ENCODE results near the gene SLC24A3.

The SLC24A3 gene

DNA sequence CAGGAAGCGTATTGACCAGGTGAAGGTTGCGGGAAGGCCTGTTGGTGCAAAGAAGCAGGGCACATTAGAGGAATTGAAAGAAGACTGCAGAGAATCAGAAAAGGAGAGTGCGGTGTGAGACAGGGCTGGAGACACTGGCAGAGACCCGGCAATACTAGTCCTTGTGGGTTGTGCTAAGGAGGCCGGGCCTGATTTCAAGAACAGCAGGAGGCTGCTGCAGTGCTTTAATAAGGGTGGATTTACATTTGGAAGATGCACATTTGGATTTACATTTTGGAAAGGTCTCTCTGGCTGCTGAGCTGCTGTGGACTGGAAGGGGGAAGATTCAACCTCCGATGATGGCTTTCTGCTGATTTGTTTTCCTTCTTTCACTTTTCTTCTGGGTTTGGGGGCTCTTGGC, 167.8 kb downstream of the SLC24A3 start:
- in situ Hi-C loops (cut with HindIII; ENCODE audit: low sequenced_read_pairs) = no loop called here

DNA sequence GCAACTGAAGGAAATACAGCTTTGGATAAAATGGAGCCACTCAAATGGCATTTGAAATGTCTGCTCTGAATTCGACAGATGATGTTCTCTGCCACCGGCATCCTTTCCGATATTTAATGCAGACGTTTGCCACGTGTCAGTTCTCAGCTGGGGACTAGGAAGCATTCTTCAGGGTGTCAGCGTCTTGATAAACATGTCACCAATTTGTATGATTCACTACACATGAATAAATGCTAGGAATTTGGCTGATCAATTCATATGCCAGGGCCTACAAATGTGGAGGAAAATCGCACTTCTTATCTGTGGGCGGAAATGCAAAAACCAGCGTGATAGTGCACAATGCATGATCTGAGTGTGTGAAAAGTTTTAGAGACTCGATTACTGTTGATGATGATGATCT, 169.5 kb downstream of the SLC24A3 start:
- in situ Hi-C loops (cut with HindIII; ENCODE audit: low sequenced_read_pairs) = no loop called here

DNA sequence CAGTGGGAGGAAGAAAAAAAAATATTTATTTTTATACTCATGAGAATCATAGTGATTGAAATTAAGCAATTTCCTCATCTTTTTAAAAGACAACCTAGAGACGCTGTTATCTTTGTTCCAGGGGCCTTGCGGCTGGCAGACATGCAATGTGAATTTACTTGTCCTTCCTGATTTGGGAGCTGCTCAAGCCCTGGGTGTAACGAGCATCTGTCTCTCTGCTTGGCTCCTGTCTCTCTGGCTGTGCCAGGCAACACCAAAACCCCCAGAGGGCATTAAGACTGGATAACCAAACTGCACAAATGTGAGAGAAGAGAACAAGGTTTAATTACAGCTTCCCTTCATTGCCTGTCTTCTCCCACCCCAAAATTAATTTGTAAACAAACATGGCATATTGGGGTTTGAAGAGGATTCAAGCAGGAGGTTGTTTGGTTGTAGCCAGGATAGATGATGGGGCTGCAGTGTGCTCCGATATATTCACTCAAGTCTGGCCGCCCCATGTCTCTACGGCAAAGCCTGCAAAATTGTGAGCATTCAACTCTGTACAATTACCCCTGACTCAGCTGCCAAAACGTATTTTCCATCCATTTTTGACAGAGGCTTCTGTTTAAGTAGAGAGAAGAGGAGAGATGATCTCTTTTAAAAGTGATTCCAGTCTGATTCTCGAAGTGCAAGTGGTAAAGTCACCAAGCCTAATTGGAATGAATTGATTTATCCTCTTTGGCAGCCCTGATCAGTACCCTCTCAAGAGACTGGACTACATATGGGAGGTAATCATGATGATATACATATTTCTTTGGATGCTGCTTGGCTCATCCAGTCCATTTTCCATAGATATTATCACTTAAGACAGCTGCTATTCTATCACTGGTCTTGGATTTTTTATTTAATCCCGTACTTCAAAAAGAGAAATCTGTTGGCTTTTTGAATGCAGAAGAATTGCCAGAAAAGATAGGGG, 170.2 kb downstream of the SLC24A3 start:
- in situ Hi-C loops (cut with HindIII; ENCODE audit: low sequenced_read_pairs) = no loop called here

DNA sequence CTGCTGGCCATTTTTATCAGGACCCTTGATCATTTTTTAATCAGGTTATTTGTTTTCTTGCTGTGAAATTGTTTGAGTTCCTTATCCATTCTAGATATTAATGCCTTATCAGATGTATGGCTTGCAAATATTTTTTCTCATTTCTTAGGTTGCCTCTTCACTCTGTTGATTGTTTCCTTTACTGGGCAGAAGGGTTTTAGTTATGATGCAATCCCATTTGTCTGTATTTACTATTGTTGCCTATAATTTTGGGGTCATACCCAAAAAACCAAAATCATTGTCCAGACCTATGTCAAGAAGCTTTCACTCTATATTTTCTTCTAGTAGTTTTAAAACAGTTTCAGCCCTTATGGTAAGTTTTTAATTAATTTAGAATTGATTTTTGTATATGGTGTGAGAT, 172.5 kb downstream of the SLC24A3 start:
- in situ Hi-C loops (cut with HindIII; ENCODE audit: low sequenced_read_pairs) = no loop called here

DNA sequence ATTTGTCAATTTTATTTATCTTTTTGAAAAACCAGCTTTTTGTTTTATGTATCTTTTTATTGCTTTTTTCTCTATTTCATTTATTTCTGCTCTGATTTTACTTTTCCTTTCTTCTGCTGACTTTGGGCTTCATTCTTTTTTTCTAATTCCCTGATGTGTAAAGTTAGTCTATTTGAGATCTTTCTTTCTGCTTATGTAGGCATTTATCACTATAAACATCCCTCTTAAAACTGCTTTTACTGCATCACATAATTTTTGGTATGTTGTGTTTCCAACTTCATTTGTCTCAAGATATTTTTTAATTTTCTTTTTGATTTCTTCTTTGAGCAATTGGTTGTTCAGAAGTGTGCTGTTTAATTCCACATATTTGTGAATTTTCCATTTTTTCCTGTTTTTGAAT, 174.8 kb downstream of the SLC24A3 start:
- in situ Hi-C loops (cut with HindIII; ENCODE audit: low sequenced_read_pairs) = no loop called here

DNA sequence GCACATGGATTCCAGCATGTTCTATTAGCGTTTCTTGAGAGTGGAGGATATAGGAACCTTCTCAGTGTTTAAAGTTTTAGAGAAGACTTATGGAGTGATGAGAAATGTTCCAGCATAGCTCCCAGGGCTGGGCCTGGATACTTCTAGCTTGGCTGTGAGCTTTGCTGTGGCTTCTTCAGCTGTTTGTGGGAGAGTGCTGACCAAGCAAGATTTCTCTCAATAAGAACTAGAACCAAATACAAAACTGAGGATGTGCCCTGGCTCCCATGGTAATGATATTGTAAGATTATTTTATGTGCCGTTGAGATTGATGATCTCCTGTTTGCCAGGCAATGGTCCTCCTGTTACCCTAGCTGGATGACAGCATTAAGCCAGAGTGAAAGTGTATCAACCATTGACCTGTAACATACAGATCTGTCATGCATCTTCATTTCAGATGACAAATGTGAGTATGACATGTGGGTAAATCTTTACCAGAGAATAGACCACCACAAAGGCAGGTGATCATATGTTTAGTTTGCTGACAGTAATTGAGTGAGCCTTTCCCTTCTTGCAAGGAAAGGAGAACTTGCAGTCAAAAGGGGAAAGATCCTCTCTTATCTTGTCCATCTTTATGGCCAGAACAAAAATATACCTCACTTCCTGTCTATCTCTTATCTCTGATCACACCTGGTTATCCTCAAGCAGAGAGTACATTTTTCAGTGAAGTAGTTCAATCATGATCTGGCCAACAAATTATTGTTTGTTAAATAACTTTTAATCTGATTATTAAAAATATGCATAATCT, 180.1 kb downstream of the SLC24A3 start:
- in situ Hi-C loops (cut with HindIII; ENCODE audit: low sequenced_read_pairs) = no loop called here

DNA sequence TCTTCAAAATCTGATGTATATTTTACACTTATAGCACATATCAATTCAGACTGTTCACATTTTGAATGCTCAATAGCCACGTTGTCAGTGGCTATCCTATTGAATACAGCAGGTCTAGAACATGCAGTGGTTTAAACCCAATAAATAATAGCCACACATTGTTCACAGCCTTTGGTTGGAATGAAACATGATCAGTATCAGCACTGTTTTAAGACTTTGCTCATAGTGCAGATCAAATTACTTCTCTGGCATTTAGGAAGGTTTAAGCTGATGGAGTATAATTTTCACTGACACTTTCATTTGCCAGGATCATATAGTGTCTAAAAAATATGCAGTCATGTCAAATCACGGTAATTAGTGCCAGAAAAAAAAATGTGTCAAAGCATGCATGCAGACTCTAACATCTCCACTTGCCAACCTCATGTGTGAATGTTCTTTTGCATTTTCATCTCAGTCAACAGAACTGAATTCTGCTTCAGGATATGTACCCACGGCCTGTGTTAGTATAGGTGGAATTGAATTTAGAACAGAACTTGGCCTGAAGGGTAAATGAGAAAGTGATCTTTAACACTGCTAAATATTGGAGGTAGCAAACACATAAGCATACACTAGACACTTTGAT, 184.1 kb downstream of the SLC24A3 start:
- in situ Hi-C loops (cut with HindIII; ENCODE audit: low sequenced_read_pairs) = no loop called here

DNA sequence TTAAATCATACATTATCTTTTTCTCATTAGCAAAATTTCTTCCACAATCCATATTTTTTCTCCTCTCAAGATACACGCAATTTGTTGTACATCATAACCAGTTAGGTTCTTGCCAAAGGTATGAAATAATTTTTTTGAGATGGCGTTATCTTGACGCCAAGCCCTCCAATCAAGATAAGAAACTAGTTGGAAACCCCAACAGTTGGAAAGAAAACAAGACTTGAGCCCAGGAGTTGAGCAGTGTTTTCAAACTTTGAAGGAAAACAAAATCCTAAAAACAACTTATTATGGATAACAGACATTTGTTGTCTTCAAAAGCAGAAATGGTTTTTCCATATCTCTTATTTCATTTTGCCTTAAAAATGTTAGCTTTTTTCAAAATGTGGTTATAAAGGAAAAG, 184.8 kb downstream of the SLC24A3 start:
- in situ Hi-C loops (cut with HindIII; ENCODE audit: low sequenced_read_pairs) = no loop called here

DNA sequence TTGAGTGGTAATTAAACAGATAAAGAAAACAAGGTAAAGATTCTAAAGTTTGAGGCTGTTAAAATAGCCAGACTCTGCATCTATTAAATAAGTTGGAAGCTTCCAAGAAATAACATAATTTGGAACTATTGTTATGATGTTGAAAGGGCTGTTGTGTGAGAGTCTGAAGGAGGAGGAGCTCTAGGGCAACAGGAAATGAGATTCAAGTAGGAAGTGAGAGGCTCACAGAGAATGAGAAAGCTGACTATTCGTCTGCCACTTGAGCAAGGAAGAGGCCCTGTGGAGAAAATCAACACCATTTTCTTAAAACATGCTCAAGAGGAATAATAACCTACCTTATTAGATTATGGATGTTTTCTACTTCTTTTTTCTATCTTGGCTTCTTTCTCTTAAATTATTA, 185.2 kb downstream of the SLC24A3 start:
- in situ Hi-C loops (cut with HindIII; ENCODE audit: low sequenced_read_pairs) = no loop called here

DNA sequence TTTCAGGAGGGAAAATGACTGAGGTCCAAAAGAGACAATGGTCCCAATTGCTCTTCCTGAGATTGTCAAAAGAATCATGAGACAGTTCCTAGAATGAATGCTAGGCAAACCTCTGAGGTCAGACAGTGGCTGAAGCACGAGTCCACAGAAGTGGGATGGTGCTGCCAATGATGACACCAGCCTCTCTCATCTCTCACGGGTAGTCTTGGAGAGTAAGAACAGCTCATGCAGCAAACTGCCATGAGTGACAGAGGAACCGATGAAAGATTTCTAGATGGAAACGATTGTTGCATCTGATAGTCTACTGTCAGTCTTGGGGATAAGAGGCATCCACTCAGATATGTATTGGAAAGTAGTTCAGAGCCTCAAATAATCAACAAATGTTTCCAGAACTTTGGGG, 188.7 kb downstream of the SLC24A3 start:
- in situ Hi-C loops (cut with HindIII; ENCODE audit: low sequenced_read_pairs) = no loop called here

DNA sequence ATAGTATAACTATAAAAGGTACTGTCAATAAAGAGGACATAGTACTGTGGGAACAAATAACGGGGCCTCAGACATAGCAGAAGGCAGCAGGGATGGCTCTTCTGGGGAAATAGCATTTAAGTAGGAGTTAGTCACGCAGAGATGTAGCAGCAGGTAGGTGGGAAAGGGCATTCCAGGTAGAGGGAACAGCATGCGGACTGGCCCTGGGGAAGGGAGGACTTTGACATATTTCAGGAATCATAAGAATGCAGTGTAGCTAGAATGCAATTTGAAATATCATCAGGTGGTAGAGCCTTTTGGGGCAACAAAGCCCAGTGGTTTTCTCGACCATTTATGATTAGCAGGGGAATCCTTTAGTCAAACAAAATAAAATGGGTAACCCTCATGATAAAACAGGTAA, 191.1 kb downstream of the SLC24A3 start:
- in situ Hi-C loops (cut with HindIII; ENCODE audit: low sequenced_read_pairs) = no loop called here

DNA sequence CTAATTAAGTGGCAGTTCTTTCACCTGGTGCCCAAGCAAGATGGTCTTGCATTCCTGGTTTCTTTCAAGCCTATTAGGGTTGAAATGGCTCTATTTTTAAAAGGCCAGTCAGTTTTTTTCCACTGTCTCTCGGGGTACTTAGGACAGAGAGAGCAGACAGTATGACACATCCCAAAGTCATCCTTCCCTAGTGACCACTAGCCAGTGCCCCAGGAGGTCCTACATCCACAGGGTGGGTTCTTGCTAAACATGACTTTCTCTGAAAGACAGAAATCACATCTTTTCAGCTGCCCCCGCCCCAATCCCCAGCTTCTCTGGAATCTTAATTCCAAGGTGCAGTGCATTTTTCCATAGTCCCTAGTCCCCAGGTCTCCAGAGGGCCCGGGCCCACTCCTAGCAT, 192.4 kb downstream of the SLC24A3 start:
- in situ Hi-C loops (cut with HindIII; ENCODE audit: low sequenced_read_pairs) = no loop called here

DNA sequence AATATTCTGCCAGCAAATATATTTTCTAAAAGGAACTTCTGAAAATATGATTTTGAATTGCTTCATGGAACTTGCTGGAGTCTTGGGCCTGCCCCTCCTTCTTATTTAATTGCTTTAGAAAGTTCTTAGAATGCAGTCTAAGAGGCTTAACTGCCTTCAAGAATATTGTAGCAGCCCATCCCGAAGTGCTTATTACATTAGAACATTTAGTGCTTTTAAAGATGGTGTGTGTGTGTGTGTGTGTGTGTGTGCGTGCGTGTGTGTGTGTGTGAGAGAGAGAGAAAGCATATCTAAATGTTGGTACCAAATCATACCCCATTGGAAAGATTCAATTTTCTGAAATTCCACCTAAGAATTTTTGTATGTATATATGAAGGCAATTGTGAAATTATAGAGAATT, 193.5 kb downstream of the SLC24A3 start:
- in situ Hi-C loops (cut with HindIII; ENCODE audit: low sequenced_read_pairs) = no loop called here

DNA sequence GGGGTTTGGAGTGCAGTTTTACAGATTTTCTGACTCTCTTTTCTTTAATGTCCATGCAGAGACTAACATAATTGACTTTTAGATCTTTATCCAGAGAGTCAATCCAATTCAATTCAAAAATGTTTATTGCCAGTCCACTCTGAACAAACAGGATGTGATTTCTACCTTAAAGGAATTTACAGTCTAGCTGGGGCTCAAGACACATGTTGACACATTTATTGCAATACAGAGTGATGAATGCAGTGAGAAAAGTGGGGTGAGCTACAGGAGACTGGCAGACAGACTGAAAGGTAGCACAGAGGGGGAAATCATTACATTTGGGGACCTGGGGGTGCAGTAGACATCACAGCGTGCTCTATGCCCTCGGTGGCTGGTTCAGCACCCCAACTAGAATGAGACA, 193.9 kb downstream of the SLC24A3 start:
- in situ Hi-C loops (cut with HindIII; ENCODE audit: low sequenced_read_pairs) = no loop called here

DNA sequence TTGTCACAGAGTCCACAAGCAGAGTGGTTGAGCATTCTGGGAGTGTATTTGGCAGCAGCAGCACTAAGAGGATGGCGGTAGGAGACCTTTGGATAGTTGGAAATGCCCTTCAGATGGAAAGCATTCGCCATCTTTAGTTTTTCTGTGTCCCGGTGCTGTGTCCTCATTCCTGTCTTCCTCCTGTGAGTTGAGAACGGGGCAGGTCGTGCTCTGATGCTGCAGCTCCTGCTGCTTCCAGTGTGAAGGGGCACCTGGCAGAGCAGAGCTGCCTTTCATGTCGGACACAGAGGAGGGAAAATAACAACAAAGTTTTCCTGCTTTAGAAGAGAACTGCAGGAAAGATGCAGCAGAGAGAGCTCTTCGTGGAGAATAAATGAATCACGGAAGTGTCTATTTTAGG, 194.8 kb downstream of the SLC24A3 start:
- in situ Hi-C loops (cut with HindIII; ENCODE audit: low sequenced_read_pairs) = no loop called here

DNA sequence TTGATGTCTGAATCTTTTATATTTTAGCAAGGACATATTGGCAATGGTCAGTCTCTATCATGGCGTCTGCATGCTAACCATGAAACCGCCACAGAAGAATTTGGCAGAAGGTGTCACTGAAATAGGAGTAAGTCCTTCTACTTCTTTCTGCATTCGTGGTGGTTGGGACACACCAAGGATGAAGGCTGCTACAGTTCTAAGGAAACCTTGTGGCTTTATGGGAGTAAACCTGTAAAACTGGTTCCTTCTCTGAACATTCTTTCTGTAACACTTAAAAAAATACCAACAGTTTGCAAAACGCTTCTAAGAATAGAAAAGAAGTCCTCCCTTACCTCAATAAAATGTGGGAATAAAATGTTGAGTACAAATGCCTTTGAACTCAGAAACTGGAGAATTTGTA, 195.3 kb downstream of the SLC24A3 start:
- in situ Hi-C loops (cut with HindIII; ENCODE audit: low sequenced_read_pairs) = no loop called here

DNA sequence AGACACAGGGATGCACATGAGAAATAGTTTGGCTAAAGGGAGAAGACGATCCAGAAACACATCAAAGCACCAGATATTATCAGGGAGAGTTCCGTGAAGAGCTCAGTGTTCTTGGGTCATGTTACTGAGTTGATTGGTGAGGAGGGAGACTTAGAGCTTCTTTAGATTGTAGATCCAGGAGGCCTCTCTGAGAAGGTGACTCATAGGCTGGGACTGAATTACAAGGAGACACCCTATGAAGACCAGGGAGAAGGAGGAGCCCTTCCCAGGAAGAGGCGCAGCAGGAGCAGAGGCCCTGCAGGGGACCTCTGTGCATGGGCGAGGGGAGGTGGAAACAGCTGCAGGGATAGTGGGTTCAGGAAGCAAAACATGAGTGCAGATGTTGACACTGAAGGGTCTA, 196.5 kb downstream of the SLC24A3 start:
- in situ Hi-C loops (cut with HindIII; ENCODE audit: low sequenced_read_pairs) = no loop called here

DNA sequence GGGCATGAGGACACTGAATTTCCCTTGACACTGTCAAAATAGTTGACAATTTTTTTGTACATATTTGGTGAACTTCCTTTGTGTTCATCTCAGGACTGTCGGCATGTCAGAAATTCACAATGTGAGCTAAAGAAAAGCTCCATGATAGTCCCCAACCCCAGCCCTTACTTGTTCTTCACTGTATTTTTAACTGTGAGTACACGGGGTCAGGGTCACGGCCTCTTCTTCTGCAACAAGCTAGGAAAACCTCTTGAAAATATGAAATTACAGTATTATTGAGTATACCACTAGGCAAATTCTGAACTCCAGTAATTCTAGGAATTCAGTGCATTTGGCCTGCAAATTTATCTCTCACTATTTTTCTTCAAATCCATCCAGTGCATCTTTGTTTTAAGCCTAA, 199.4 kb downstream of the SLC24A3 start:
- in situ Hi-C loops (cut with HindIII; ENCODE audit: low sequenced_read_pairs) = no loop called here

DNA sequence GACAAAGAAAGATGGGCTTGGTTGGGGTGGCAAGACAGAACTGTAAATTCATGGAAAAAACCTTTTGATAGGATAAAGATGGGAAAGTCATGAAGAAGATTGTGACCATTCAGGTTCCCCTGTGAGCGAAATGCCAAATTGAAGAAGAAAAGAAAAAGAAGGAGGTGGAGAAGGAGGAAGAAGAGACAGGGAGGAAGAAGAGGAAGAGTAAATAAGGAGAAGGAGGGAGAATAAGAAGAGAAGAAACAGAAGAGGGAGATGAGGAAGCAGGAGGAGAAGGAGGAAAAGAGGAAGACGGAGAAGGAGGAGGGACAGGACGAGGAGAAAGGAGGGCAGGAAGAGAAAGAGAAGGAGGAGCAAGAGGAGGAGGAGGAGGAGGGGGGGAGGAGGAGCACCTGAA, 199.8 kb downstream of the SLC24A3 start:
- in situ Hi-C loops (cut with HindIII; ENCODE audit: low sequenced_read_pairs) = no loop called here

DNA sequence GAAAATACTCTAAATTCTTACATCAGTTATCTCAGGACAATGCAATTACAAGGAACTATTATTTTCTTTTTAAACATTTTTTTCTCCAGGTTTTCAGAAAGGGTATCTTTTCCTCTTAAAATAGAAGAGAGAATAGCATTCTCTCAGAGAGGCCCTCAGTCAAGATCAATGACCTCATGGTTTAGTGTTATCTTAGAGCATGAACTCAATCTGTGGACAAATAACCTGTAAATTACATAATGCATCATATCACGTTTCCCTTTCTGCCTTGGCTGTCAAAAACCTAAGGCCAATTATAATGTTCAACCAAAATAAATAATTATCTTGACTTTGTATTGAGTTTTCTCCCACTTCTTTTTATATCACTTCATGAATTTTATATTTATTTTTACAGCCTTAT, 202.2 kb downstream of the SLC24A3 start:
- in situ Hi-C loops (cut with HindIII; ENCODE audit: low sequenced_read_pairs) = no loop called here

DNA sequence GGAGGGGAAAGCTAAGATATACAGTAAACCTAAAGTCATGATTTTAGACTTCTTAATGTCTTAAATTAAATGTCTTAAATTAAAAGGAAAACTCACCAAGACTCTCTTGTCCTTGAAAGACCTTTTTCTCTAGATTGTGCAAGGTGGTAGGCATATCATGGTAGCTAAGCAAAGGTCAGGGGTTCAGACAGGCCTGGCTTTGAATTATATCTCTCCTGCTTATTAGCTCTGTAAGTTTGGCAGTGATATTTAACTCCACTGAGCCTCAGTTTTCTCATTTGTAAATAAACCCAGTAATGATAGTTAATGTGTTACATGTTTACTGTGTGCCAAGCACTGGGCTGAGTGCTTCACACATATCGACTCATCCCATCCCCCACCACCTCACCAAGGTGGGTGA, 203.3 kb downstream of the SLC24A3 start:
- in situ Hi-C loops (cut with HindIII; ENCODE audit: low sequenced_read_pairs) = no loop called here

DNA sequence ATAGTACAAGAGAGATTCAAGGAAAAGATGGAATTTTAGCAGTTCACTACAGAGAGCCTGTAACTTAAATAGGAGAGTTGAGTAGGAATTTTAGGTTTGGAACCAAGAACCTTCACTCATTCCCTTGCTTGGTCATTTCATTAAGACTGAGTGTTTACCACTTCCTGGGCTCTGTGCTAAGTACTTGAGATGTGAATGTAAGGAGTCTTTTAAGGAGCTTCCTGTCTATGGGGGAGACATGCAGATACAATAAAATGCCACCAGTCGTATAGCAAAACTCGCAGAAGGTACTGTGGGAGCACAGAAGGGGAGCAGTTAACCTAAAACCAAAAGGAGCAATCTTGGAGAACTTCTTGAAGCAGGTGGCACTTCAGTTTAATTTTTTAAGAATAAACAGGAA, 204.2 kb downstream of the SLC24A3 start:
- in situ Hi-C loops (cut with HindIII; ENCODE audit: low sequenced_read_pairs) = no loop called here
